Liver (tissue), 9 donors: ENCODE data around the gene CLEC5A. TPM values are rescaled to one million over a fixed set of nuclear protein-coding genes. Genes with fewer than 3 reads are reported as not detected.

Source experiments
- DNase-seq: peaks from one replicate; pipeline ENCODE4 v3.0.0-alpha.2; 2017; ENCODE audit warnings: low spot score
- H3K27ac ChIP-seq, 2 donors: one replicate each; pipeline ENCODE4 v1.7.0; 2013; ENCODE audit warnings: inconsistent platforms in 2 of 2, low read length in 2 of 2, control low read depth in 1 of 2, low read depth in 1 of 2, mild to moderate bottlenecking in 1 of 2
- H3K27me3 ChIP-seq, 4 donors: one replicate each; pipeline versions ENCODE4 v1.6.1 to v1.7.0; 2013; ENCODE audit warnings: low read length in 3 of 4, inconsistent platforms in 1 of 4, mild to moderate bottlenecking in 1 of 4, moderate library complexity in 1 of 4; ENCODE audit not compliant: control insufficient read depth in 4 of 4, insufficient read depth in 4 of 4
- H3K36me3 ChIP-seq, 4 donors: one replicate each; pipeline versions ENCODE4 v1.6.1 to v1.7.0; 2013; ENCODE audit warnings: low read length in 3 of 4, mild to moderate bottlenecking in 3 of 4, low read depth in 1 of 4, moderate library complexity in 1 of 4; ENCODE audit not compliant: control insufficient read depth in 4 of 4, insufficient read depth in 3 of 4
- H3K4me1 ChIP-seq, 4 donors: one replicate each; pipeline versions ENCODE4 v1.6.1 to v1.7.0; 2013; ENCODE audit warnings: low read length in 3 of 4, mild to moderate bottlenecking in 3 of 4, moderate library complexity in 1 of 4; ENCODE audit not compliant: control insufficient read depth in 4 of 4, insufficient read depth in 4 of 4
- H3K4me3 ChIP-seq, 3 donors: one replicate each; pipeline versions ENCODE4 v1.6.1 to v1.7.0; 2013; ENCODE audit warnings: low read length in 3 of 3, control low read depth in 1 of 3, low read depth in 1 of 3, mild to moderate bottlenecking in 1 of 3
- H3K9ac ChIP-seq, 2 donors: one replicate each; pipeline ENCODE4 v1.7.0; 2013; ENCODE audit warnings: low read length in 2 of 2, mild to moderate bottlenecking in 2 of 2, moderate library complexity in 2 of 2, control low read depth in 1 of 2, low read depth in 1 of 2
- H3K9me3 ChIP-seq, 4 donors: one replicate each; pipeline versions ENCODE4 v1.6.1 to v1.7.0; 2013; ENCODE audit warnings: low read length in 3 of 4; ENCODE audit not compliant: control insufficient read depth in 4 of 4
- ATF3 ChIP-seq: IDR thresholded peaks from 2 replicates; pipeline ENCODE4 v1.6.1; 2016; ENCODE audit warnings: antibody characterized with exemption
- CTCF ChIP-seq: fragments of 150-350 bp; IDR thresholded peaks from 2 replicates; pipeline ENCODE4 v1.5.1; 2017; ENCODE audit warnings: improper control_type of control experiment, low read depth, low read length; ENCODE audit not compliant: missing input control
- EGR1 ChIP-seq, 2 donors: IDR thresholded peaks; 2 replicates each; pipeline ENCODE4 v1.6.1; 2016 to 2018; ENCODE audit warnings: antibody characterized with exemption in 2 of 2, low read depth in 2 of 2
- FOXA1 ChIP-seq: IDR thresholded peaks from 2 replicates; pipeline ENCODE4 v1.6.1; 2016; ENCODE audit warnings: antibody characterized with exemption
- FOXA2 ChIP-seq: IDR thresholded peaks from 2 replicates; pipeline ENCODE4 v1.6.1; 2016; ENCODE audit warnings: antibody characterized with exemption
- GABPA ChIP-seq, 2 donors: IDR thresholded peaks in 1 of 2; conservative IDR thresholded peaks in 1 of 2; 2 replicates each; pipeline ENCODE4 v1.6.1; 2016; ENCODE audit warnings: antibody characterized with exemption in 2 of 2, mild to moderate bottlenecking in 1 of 2, moderate library complexity in 1 of 2
- HNF4A ChIP-seq, 2 donors: conservative IDR thresholded peaks; 2 replicates each; pipeline ENCODE4 v1.6.1; 2016; ENCODE audit warnings: antibody characterized with exemption in 2 of 2, mild to moderate bottlenecking in 2 of 2
- HNF4G ChIP-seq: IDR thresholded peaks from 2 replicates; pipeline ENCODE4 v1.6.1; 2016; ENCODE audit warnings: antibody characterized with exemption
- JUND ChIP-seq, 2 donors: IDR thresholded peaks; 2 replicates each; pipeline ENCODE4 v1.6.1; 2016; ENCODE audit warnings: antibody characterized with exemption in 2 of 2
- MAX ChIP-seq: IDR thresholded peaks from 2 replicates; pipeline ENCODE4 v1.6.1; 2016; ENCODE audit warnings: antibody characterized with exemption
- NR2F2 ChIP-seq: IDR thresholded peaks from 2 replicates; pipeline ENCODE4 v1.6.1; 2016; ENCODE audit warnings: antibody characterized with exemption
- RAD21 ChIP-seq, 2 donors: IDR thresholded peaks; 2 replicates each; pipeline ENCODE4 v1.6.1; 2016; ENCODE audit warnings: antibody characterized with exemption in 2 of 2, mild to moderate bottlenecking in 2 of 2
- REST ChIP-seq: IDR thresholded peaks from 2 replicates; pipeline ENCODE4 v1.6.1; 2016; ENCODE audit warnings: antibody characterized with exemption, mild to moderate bottlenecking
- RXRA ChIP-seq, 2 donors: IDR thresholded peaks; 2 replicates each; pipeline ENCODE4 v1.6.1; 2017 to 2018; ENCODE audit warnings: antibody characterized with exemption in 2 of 2, mild to moderate bottlenecking in 1 of 2
- SP1 ChIP-seq: IDR thresholded peaks from 2 replicates; pipeline ENCODE4 v1.6.1; 2018; ENCODE audit warnings: antibody characterized with exemption, mild to moderate bottlenecking
- TAF1 ChIP-seq: conservative IDR thresholded peaks from 2 replicates; pipeline ENCODE4 v1.6.1; 2016; ENCODE audit warnings: antibody characterized with exemption, mild to moderate bottlenecking
- ZBTB33 ChIP-seq: IDR thresholded peaks from 2 replicates; pipeline ENCODE4 v1.6.1; 2016; ENCODE audit warnings: antibody characterized with exemption
- WGBS: extraction: QIAGEN DNeasy Blood & Tissue Kit; methylation state at CpG from one replicate; pipeline ENCODE4 v1.1.7; 2013; 5-methylcytosine and 5-hydroxymethylcytosine counted together
- polyA plus RNA-seq, 2 donors: library from polyadenylated mRNA; stranded (reverse) in 1 of 2; unstranded in 1 of 2; fragments of 200-250 nt in 1 of 2; fragments of >200 nt in 1 of 2; fragmentation: Nextera tagmentation in 1 of 2; extraction: Ambion mirVana in 1 of 2; gene quantifications; one replicate each; pipeline versions ENCODE4 v1.2.1 to v1.2.3, GENCODE V29; 2013 to 2015
- total RNA-seq, 2 donors: library from RNA; depleted of rRNA; stranded (reverse); fragments of >200 nt; gene quantifications; one replicate each; pipeline ENCODE4 v1.2.3, GENCODE V29; 2014
- donor health status: healthy.
- donor health status: healthy.
- donor health status: healthy.
- donor health status: healthy.
- donor health status: healthy.

Gene CLEC5A
- total and polyA plus RNA-seq, 4 donors: 0.10 to 2.9 (median 0.33) TPM

GRCh38 chr7:141949451-141949850 is 2.7 kb upstream of the CLEC5A start:
- Histone ChIP-seq H3K27me3 (no peaks in the 10 kb centered on the region), H3K9ac (no peak overlapping the region), H3K9me3 (no peaks in the 10 kb centered on the region), H3K4me3 (no peak overlapping the region), H3K4me1 (no peaks in the 10 kb centered on the region), H3K27ac (no peak overlapping the region), H3K36me3 (no peaks in the 10 kb centered on the region)
- DNase-seq: no peak
- WGBS: 39% methylated on average over 2 of the region's 2 CpGs
- TF ChIP-seq REST: no peak
- no peak for TF ChIP-seq NR2F2
- TF ChIP-seq MAX: no peak
- TF ChIP-seq HNF4A (conservative IDR thresholded peaks at IDR 0.05): no peak
- TF ChIP-seq HNF4G: no peak
- TF ChIP-seq JUND (IDR thresholded peaks at IDR 0.05): no peak

GRCh38 chr7:141949021-141949420 is 2.2 kb upstream of the CLEC5A start:
- TF ChIP-seq CTCF: no peak
- no peak for TF ChIP-seq HNF4G
- TF ChIP-seq FOXA2: no peak
- no peak for TF ChIP-seq FOXA1
- no peak for TF ChIP-seq TAF1
- TF ChIP-seq ATF3: no peak
- TF ChIP-seq RAD21 (IDR thresholded peaks at IDR 0.05): no peak
- TF ChIP-seq MAX: no peak
- no peak for TF ChIP-seq SP1
- TF ChIP-seq GABPA (IDR thresholded peaks at IDR 0.05 in 1 of 2, conservative IDR thresholded peaks at IDR 0.05 in 1 of 2): no peak
- no peak for TF ChIP-seq RXRA (IDR thresholded peaks at IDR 0.05)
- TF ChIP-seq REST: no peak
- no peak for TF ChIP-seq HNF4A (conservative IDR thresholded peaks at IDR 0.05)
- no peak for TF ChIP-seq NR2F2
- no peak for TF ChIP-seq EGR1 (IDR thresholded peaks at IDR 0.05; ENCODE audit: low read depth in 2 of 2)
- no peak for TF ChIP-seq ZBTB33
- Histone ChIP-seq H3K27me3 (no peaks in the 10 kb centered on the region), H3K4me3 (no peak overlapping the region), H3K9ac (no peak overlapping the region), H3K36me3 (no peaks in the 10 kb centered on the region), H3K9me3 (no peaks in the 10 kb centered on the region), H3K4me1 (no peaks in the 10 kb centered on the region), H3K27ac (no peak overlapping the region)
- DNase-seq: no peak
- 74% methylated on average over 2 of the region's 2 CpGs for WGBS
